Adrenal gland (tissue), 5 donors: Measurements from ENCODE around the gene PPT1.

Source experiments
- POLR2A ChIP-seq, 2 donors: fragments of 450-650 bp; IDR thresholded peaks; one replicate each; pipeline ENCODE4 v1.6.1; 2017; ENCODE audit warnings: antibody characterized with exemption in 2 of 2, mild to moderate bottlenecking in 2 of 2, moderate library complexity in 1 of 2
- TF ChIP-seq, protein P1 (sequence below), 6 experiments: fragments of 450-650 bp in 4 of 6; fragments of 200-600 bp in 2 of 6; sonication (generic) in 1 of 6; IDR thresholded peaks; 1 replicate in 5 of 6; 2 replicates in 1 of 6; pipeline versions ENCODE4 v1.5.1 to v1.8.0; 2016 to 2021; ENCODE audit warnings: antibody characterized with exemption in 6 of 6, mild to moderate bottlenecking in 2 of 6, moderate library complexity in 1 of 6
- donor health status: DM: no; HTN: no; CAD: no.

DNA sequence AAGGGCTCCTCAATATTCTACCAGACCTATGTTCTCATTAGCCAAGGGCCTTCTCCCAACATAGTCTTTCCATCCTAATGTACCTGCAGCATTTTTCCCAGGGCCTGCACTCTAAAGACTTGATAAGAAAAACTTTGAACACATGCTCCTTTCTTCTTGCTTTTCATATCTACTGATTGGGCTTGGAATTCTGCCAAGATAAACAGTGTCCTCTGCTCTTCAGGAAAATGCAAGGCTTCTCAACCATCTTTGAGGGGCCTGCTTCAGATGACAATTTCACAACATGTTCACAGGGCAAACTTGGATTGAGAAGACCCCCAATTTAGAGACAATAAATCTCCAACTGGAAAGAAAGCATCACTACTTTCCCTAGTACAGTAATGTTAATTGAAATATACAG lies 25.8 kb upstream of the PPT1 start:
- TF ChIP-seq, protein P1, sequence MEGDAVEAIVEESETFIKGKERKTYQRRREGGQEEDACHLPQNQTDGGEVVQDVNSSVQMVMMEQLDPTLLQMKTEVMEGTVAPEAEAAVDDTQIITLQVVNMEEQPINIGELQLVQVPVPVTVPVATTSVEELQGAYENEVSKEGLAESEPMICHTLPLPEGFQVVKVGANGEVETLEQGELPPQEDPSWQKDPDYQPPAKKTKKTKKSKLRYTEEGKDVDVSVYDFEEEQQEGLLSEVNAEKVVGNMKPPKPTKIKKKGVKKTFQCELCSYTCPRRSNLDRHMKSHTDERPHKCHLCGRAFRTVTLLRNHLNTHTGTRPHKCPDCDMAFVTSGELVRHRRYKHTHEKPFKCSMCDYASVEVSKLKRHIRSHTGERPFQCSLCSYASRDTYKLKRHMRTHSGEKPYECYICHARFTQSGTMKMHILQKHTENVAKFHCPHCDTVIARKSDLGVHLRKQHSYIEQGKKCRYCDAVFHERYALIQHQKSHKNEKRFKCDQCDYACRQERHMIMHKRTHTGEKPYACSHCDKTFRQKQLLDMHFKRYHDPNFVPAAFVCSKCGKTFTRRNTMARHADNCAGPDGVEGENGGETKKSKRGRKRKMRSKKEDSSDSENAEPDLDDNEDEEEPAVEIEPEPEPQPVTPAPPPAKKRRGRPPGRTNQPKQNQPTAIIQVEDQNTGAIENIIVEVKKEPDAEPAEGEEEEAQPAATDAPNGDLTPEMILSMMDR (IDR thresholded peaks at IDR 0.05) = no peak
- no peak for TF ChIP-seq POLR2A (IDR thresholded peaks at IDR 0.05)
